MM.1S (cell line): ENCODE data around the gene TAS2R13.

ENCODE experiments used
- EZH2 ChIP-seq: fragments of 300-600 bp; sonication (generic); optimal IDR thresholded peaks from 2 replicates; pipeline ENCODE3; 2017; ENCODE audit warnings: low read depth, mild to moderate bottlenecking, antibody characterized with exemption, low read length, mixed read lengths
- TF ChIP-seq, protein P1 (sequence below): fragments of 300-600 bp; sonication (generic); IDR thresholded peaks from 2 replicates; pipeline ENCODE4 v1.5.1; 2016; ENCODE audit warnings: antibody characterized with exemption, low read length, mixed read lengths

DNA sequence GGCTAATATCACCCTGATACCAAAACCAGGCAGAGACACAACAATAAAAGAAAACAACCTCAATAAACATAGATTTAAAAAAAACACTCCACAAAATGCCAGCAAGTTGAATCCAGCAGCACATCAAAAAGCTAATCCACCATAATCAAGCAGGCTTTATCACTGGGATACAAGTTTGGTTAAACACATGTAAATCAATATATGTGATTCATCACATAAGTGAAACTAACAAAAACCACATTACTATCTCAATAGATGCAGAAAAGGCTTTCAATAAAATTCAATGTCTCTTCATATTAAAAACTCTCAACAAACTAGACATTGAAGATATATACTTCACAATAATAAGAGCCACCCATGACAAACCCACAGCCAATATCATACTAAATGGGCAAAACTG is 46.7 kb upstream of the TAS2R13 start:
- no peak for TF ChIP-seq EZH2
- TF ChIP-seq, protein P1, sequence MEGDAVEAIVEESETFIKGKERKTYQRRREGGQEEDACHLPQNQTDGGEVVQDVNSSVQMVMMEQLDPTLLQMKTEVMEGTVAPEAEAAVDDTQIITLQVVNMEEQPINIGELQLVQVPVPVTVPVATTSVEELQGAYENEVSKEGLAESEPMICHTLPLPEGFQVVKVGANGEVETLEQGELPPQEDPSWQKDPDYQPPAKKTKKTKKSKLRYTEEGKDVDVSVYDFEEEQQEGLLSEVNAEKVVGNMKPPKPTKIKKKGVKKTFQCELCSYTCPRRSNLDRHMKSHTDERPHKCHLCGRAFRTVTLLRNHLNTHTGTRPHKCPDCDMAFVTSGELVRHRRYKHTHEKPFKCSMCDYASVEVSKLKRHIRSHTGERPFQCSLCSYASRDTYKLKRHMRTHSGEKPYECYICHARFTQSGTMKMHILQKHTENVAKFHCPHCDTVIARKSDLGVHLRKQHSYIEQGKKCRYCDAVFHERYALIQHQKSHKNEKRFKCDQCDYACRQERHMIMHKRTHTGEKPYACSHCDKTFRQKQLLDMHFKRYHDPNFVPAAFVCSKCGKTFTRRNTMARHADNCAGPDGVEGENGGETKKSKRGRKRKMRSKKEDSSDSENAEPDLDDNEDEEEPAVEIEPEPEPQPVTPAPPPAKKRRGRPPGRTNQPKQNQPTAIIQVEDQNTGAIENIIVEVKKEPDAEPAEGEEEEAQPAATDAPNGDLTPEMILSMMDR = no peak
